GM12878 (cell line): Measurements from ENCODE around the gene NAT9. TPM values are rescaled to one million over a fixed set of nuclear protein-coding genes. Genes with fewer than 3 reads are reported as not detected.
A peak's percentile ranks its signal among the peaks of the same experiment; 100 is the strongest.

Experiments
- BACH1 ChIP-seq: fragments of 450-650 bp; IDR thresholded peaks from 2 replicates; pipeline ENCODE4 v1.6.1; 2017; ENCODE audit warnings: mild to moderate bottlenecking, borderline replicate concordance
- BCL3 ChIP-seq: IDR thresholded peaks from 2 replicates; pipeline ENCODE4 v1.6.1; 2011; ENCODE audit warnings: borderline replicate concordance, low read depth, mild to moderate bottlenecking, moderate library complexity, low read length; ENCODE audit not compliant: insufficient read depth, poor library complexity, severe bottlenecking
- DPF2 ChIP-seq: fragments of 450-650 bp; IDR thresholded peaks from 2 replicates; pipeline ENCODE4 v1.6.1; 2017; ENCODE audit warnings: mild to moderate bottlenecking
- E4F1 ChIP-seq: fragments of 450-650 bp; IDR thresholded peaks from 2 replicates; pipeline ENCODE4 v1.6.1; 2018; ENCODE audit warnings: borderline replicate concordance, mild to moderate bottlenecking; ENCODE audit not compliant: partially characterized antibody
- HDAC6 ChIP-seq: fragments of 200-600 bp; sonication (generic); IDR thresholded peaks from one replicate; pipeline ENCODE4 v1.8.0; 2017; ENCODE audit warnings: antibody characterized with exemption; ENCODE audit not compliant: unreplicated experiment
- IKZF1 ChIP-seq: fragments of 450-650 bp; conservative IDR thresholded peaks from 2 replicates; pipeline ENCODE4 v1.6.1; 2017; ENCODE audit warnings: antibody characterized with exemption, mild to moderate bottlenecking
- LARP7 ChIP-seq: fragments of 450-650 bp; IDR thresholded peaks from 2 replicates; pipeline ENCODE4 v1.6.1; 2017; ENCODE audit warnings: mild to moderate bottlenecking
- MXI1 ChIP-seq: fragments of 150-350 bp; IDR thresholded peaks from 2 replicates; pipeline ENCODE4 v1.6.1; 2011; ENCODE audit warnings: low read depth, mild to moderate bottlenecking, inconsistent platforms, low read length, improper control_type of control experiment
- NBN ChIP-seq: fragments of 450-650 bp; IDR thresholded peaks from 2 replicates; pipeline ENCODE4 v1.6.1; 2016
- NR2F1 ChIP-seq: fragments of 450-650 bp; conservative IDR thresholded peaks from 2 replicates; pipeline ENCODE4 v1.6.1; 2017; ENCODE audit warnings: mild to moderate bottlenecking
- PML ChIP-seq: IDR thresholded peaks from 2 replicates; pipeline ENCODE4 v1.6.1; 2012; ENCODE audit warnings: low read length, inconsistent platforms
- POLR2A ChIP-seq: IDR thresholded peaks from 2 replicates; pipeline ENCODE4 v1.6.1; 2011; ENCODE audit warnings: low read depth, mild to moderate bottlenecking, low read length
- POLR2AphosphoS5 ChIP-seq: IDR thresholded peaks from 2 replicates; pipeline ENCODE4 v1.6.1; 2011; ENCODE audit warnings: mild to moderate bottlenecking, low read length, inconsistent platforms
- POU2F2 ChIP-seq: IDR thresholded peaks from 3 replicates; pipeline ENCODE4 v1.6.1; 2011; ENCODE audit warnings: low read depth, mild to moderate bottlenecking, low read length, borderline replicate concordance
- SP1 ChIP-seq: IDR thresholded peaks from one replicate; pipeline ENCODE4 v1.6.1; 2011; ENCODE audit warnings: low read depth, low read length
- TCF12 ChIP-seq: IDR thresholded peaks from 2 replicates; pipeline ENCODE4 v1.6.1; 2011; ENCODE audit warnings: low read depth, mild to moderate bottlenecking, low read length
- TCF3 ChIP-seq: IDR thresholded peaks from 2 replicates; pipeline ENCODE4 v1.6.1; 2012; ENCODE audit warnings: low read depth, mild to moderate bottlenecking, low read length, borderline replicate concordance; ENCODE audit not compliant: insufficient read depth
- ZBED1 ChIP-seq: IDR thresholded peaks from 2 replicates; pipeline ENCODE4 v1.6.1; 2016; ENCODE audit warnings: borderline replicate concordance
- ZNF622 ChIP-seq: fragments of 450-650 bp; IDR thresholded peaks from 2 replicates; pipeline ENCODE4 v1.6.1; 2017; ENCODE audit warnings: mild to moderate bottlenecking, inconsistent platforms
- polyA plus RNA-seq, 11 experiments: library from polyadenylated mRNA; depleted of rRNA in 4 of 11; unstranded in 6 of 11; stranded (reverse) in 5 of 11; fragments of >200 nt; fragmentation: Nextera tagmentation in 4 of 11; fragmentation: Illumina TruSeq in 1 of 11; extraction: Ambion mirVana in 4 of 11; extraction: Trizol in 1 of 11; gene quantifications; 1 replicate in 1 of 11; 2 replicates in 10 of 11; pipeline versions ENCODE4 v1.2.1 to v1.2.3, GENCODE V29; 2011 to 2016; ENCODE audit warnings: inconsistent platforms in 2 of 11, missing spikeins in 2 of 11, low read depth in 1 of 11
- total RNA-seq, 4 experiments: library from RNA; depleted of rRNA in 3 of 4; stranded (reverse); fragments of >200 nt in 3 of 4; fragmentation: Illumina TruSeq in 1 of 4; extraction: Trizol in 1 of 4; gene quantifications; 2 replicates each; pipeline versions ENCODE4 v1.2.1 to v1.2.3, GENCODE V29; 2013 to 2021

Gene NAT9
- total and polyA plus RNA-seq, 10 of the 15 experiments (the other 5 are each of a cell fraction or from before 2014, with no cell fraction given), result 3.5 to 45.3 (median 27.3) TPM

GRCh38 chr17:74748529-74749278 is 27.4 kb downstream of the NAT9 start, which contains the start of gene NHERF1 (continued):
- peak; percentile 94 for TF ChIP-seq POLR2AphosphoS5
- peak; percentile 28 for TF ChIP-seq HDAC6
- peak; percentile 66; the same call in 1 of the 3 replicates for TF ChIP-seq POU2F2
- peak; percentile 79 for TF ChIP-seq IKZF1
- no peak for TF ChIP-seq E4F1
- 0 out of 2 replicates have a peak, but pooled peaks have one; percentile 49 for TF ChIP-seq DPF2
- peak; percentile 59 for TF ChIP-seq LARP7
- TF ChIP-seq NBN, result peak; percentile 28; the same call in 1 of the 2 replicates
- no peak for TF ChIP-seq ZBED1
- no peak for TF ChIP-seq ZNF622
- peak; percentile 62 for TF ChIP-seq SP1
- no peak for TF ChIP-seq BCL3
- no peak for TF ChIP-seq TCF12
- peak; percentile 31; the same call in 1 of the 2 replicates for TF ChIP-seq MXI1
- TF ChIP-seq BACH1, result no peak
- peak; percentile 99 for TF ChIP-seq POLR2A
- TF ChIP-seq NR2F1, result peak; percentile 43; the same call in 1 of the 2 replicates
- TF ChIP-seq TCF3, result peak; percentile 16; the same call in 1 of the 2 replicates
- peak; percentile 78; the same call in 1 of the 2 replicates for TF ChIP-seq PML
- TF ChIP-seq, all 136 proteins: peak for 23
